Measurements from ENCODE around the gene CD320. TPM values are rescaled to one million over a fixed set of nuclear protein-coding genes. Genes with fewer than 3 reads are reported as not detected.

The CD320 gene
- total and polyA plus RNA-seq, 2 experiments from 2014 or later = 87.0 to 124 TPM

DNA sequence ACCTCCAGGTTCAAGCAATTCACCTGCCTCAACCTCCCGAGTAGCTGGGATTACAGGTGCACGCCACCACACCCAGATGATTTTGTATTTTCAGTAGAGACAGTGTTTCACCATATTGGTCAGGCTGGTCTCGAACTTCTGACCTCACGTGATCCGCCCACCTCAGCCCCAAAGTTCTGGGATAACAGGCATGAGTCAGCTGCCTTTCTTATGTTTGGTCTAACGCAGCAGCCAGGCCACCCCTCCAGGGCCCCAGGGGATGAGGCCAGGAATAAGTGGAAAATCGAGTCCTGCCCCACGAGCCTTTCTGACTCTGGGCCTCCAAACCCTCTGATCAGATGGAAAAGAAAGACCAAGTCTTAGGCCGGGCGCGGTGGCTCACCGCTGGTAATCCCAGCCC, 54.5 kb downstream of the CD320 start:
- Histone ChIP-seq H3F3A (replicated peaks; ENCODE audit: low read depth) (peaks cover 18% of the 10 kb centered on the region), H3K27me3 (ENCODE audit: insufficient read depth) (no peaks in the 10 kb centered on the region), H3K4me3 (no peak overlapping the region), H3K79me2 (replicated peaks; ENCODE audit: insufficient read depth) (no peaks in the 10 kb centered on the region), H4K20me1 (replicated peaks; ENCODE audit: insufficient read depth) (peaks cover 5% of the 10 kb centered on the region; the same call in 1 of the 2 replicates), H3K4me2 (no peak overlapping the region), H3K36me3 (ENCODE audit: insufficient read depth) (peaks cover 14% of the 10 kb centered on the region; the same call in 1 of the 2 replicates), H3K27ac (ENCODE audit: low read depth) (0 out of 2 replicates have a peak overlapping the region, but pooled peaks have one; percentile 55), H3K4me1 (ENCODE audit: insufficient read depth) (no peaks in the 10 kb centered on the region), H2AFZ (no peak overlapping the region), H3K9me2 (ENCODE audit: insufficient read depth) (no peaks in the 10 kb centered on the region)
- no peak overlapping the region for H3K27ac Mint-ChIP-seq
- H3K9me3 Mint-ChIP-seq = no peaks in the 10 kb centered on the region
- DNase-seq (ENCODE audit: low spot score) = no peak
- peaks cover 4% of the 10 kb centered on the region; the same call in 2 of the 3 replicates for H3K4me1 Mint-ChIP-seq
- H3K4me3 Mint-ChIP-seq = no peak overlapping the region
- H3K27me3 Mint-ChIP-seq (ENCODE audit: insufficient read depth, low read depth, poor library complexity) = peaks cover 3% of the 10 kb centered on the region
- H3K36me3 Mint-ChIP-seq (ENCODE audit: low read depth) = peaks cover 39% of the 10 kb centered on the region
- ATAC-seq = no peak
- no peak for TF ChIP-seq ZNF114 (CRISPR knock-in tag; IDR thresholded peaks at IDR 0.05)
- TF ChIP-seq NANOG (IDR thresholded peaks at IDR 0.05; ENCODE audit: borderline replicate concordance) = no peak
- no peak for TF ChIP-seq STAT1 (IDR thresholded peaks at IDR 0.05; ENCODE audit: unreplicated experiment)
- TF ChIP-seq REST (IDR thresholded peaks at IDR 0.05; ENCODE audit: unreplicated experiment) = no peak
- TF ChIP-seq, protein P1, sequence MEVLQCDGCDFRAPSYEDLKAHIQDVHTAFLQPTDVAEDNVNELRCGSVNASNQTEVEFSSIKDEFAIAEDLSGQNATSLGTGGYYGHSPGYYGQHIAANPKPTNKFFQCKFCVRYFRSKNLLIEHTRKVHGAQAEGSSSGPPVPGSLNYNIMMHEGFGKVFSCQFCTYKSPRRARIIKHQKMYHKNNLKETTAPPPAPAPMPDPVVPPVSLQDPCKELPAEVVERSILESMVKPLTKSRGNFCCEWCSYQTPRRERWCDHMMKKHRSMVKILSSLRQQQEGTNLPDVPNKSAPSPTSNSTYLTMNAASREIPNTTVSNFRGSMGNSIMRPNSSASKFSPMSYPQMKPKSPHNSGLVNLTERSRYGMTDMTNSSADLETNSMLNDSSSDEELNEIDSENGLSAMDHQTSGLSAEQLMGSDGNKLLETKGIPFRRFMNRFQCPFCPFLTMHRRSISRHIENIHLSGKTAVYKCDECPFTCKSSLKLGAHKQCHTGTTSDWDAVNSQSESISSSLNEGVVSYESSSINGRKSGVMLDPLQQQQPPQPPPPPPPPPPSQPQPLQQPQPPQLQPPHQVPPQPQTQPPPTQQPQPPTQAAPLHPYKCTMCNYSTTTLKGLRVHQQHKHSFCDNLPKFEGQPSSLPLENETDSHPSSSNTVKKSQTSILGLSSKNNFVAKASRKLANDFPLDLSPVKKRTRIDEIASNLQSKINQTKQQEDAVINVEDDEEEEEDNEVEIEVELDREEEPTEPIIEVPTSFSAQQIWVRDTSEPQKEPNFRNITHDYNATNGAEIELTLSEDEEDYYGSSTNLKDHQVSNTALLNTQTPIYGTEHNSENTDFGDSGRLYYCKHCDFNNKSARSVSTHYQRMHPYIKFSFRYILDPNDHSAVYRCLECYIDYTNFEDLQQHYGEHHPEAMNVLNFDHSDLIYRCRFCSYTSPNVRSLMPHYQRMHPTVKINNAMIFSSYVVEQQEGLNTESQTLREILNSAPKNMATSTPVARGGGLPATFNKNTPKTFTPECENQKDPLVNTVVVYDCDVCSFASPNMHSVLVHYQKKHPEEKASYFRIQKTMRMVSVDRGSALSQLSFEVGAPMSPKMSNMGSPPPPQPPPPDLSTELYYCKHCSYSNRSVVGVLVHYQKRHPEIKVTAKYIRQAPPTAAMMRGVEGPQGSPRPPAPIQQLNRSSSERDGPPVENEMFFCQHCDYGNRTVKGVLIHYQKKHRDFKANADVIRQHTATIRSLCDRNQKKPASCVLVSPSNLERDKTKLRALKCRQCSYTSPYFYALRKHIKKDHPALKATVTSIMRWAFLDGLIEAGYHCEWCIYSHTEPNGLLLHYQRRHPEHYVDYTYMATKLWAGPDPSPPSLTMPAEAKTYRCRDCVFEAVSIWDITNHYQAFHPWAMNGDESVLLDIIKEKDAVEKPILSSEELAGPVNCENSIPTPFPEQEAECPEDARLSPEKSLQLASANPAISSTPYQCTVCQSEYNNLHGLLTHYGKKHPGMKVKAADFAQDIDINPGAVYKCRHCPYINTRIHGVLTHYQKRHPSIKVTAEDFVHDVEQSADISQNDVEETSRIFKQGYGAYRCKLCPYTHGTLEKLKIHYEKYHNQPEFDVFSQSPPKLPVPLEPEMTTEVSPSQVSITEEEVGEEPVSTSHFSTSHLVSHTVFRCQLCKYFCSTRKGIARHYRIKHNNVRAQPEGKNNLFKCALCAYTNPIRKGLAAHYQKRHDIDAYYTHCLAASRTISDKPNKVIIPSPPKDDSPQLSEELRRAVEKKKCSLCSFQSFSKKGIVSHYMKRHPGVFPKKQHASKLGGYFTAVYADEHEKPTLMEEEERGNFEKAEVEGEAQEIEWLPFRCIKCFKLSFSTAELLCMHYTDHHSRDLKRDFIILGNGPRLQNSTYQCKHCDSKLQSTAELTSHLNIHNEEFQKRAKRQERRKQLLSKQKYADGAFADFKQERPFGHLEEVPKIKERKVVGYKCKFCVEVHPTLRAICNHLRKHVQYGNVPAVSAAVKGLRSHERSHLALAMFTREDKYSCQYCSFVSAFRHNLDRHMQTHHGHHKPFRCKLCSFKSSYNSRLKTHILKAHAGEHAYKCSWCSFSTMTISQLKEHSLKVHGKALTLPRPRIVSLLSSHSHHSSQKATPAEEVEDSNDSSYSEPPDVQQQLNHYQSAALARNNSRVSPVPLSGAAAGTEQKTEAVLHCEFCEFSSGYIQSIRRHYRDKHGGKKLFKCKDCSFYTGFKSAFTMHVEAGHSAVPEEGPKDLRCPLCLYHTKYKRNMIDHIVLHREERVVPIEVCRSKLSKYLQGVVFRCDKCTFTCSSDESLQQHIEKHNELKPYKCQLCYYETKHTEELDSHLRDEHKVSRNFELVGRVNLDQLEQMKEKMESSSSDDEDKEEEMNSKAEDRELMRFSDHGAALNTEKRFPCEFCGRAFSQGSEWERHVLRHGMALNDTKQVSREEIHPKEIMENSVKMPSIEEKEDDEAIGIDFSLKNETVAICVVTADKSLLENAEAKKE (CRISPR knock-in tag; IDR thresholded peaks at IDR 0.05) = no peak
- TF ChIP-seq POLR2AphosphoS5 (IDR thresholded peaks at IDR 0.05; ENCODE audit: low read depth) = no peak
- no peak for TF ChIP-seq EZH2 (IDR thresholded peaks at IDR 0.05; ENCODE audit: low read depth, unreplicated experiment)
- TF ChIP-seq EZH2phosphoT487 (IDR thresholded peaks at IDR 0.05; ENCODE audit: unreplicated experiment) = no peak
